GM19193 (cell line): ENCODE data around the gene SP3.

ENCODE experiments used
- POLR2A ChIP-seq: IDR thresholded peaks from 4 replicates; pipeline ENCODE4 v1.6.1; 2011; ENCODE audit not compliant: insufficient read depth, insufficient read length; ENCODE audit errors: extremely low read depth

The SP3 gene

GRCh38 chr2:173989160-173989883, 24.1 kb upstream of the SP3 start:
- TF ChIP-seq POLR2A, result no peak

GRCh38 chr2:173986805-173987204, 21.6 kb upstream of the SP3 start:
- no peak for TF ChIP-seq POLR2A

- no peak for TF ChIP-seq POLR2A
Observed at GRCh38 chr2:173985605-173985992, 20.4 kb upstream of the SP3 start.

- no peak for TF ChIP-seq POLR2A
Observed at GRCh38 chr2:173984866-173985604, 19.9 kb upstream of the SP3 start.

- no peak for TF ChIP-seq POLR2A
Observed at GRCh38 chr2:173983391-173983871, 18.3 kb upstream of the SP3 start.

GRCh38 chr2:173982918-173983317, 17.7 kb upstream of the SP3 start:
- TF ChIP-seq POLR2A, result no peak

GRCh38 chr2:173982182-173982714, 17.1 kb upstream of the SP3 start:
- TF ChIP-seq POLR2A, result no peak

GRCh38 chr2:173981520-173981919, 16.3 kb upstream of the SP3 start:
- no peak for TF ChIP-seq POLR2A

- TF ChIP-seq POLR2A, result no peak
Observed at GRCh38 chr2:173979751-173980351, 14.7 kb upstream of the SP3 start.

- no peak for TF ChIP-seq POLR2A
Observed at GRCh38 chr2:173978447-173978846, 13.3 kb upstream of the SP3 start.

GRCh38 chr2:173972636-173973035, 7.5 kb upstream of the SP3 start:
- no peak for TF ChIP-seq POLR2A

- TF ChIP-seq POLR2A, result no peak
Observed at GRCh38 chr2:173972165-173972564, 7.0 kb upstream of the SP3 start.

- TF ChIP-seq POLR2A, result no peak
Observed at GRCh38 chr2:173970516-173970924, 5.3 kb upstream of the SP3 start.

- no peak for TF ChIP-seq POLR2A
Observed at GRCh38 chr2:173969886-173970285, 4.7 kb upstream of the SP3 start.

- TF ChIP-seq POLR2A, result no peak
Observed at GRCh38 chr2:173968551-173968950, 3.4 kb upstream of the SP3 start.
